Body of pancreas (tissue), 4 donors: ENCODE data around the gene CD48. TPM values are rescaled to one million over a fixed set of nuclear protein-coding genes. Genes with fewer than 3 reads are reported as not detected.

ENCODE experiments used
- ATAC-seq: fragments of 150-250 bp; one replicate; pipeline ENCODE4 v1.9.1; 2016
- DNase-seq, 4 donors: peaks; one replicate each; pipeline ENCODE4 v3.0.0-alpha.2; 2019
- H3K27ac ChIP-seq, 4 donors: fragments of 200-600 bp; sonication (generic); 1 replicate in 3 of 4; 2 replicates in 1 of 4; pipeline versions ENCODE4 v1.5.1 to v1.6.1; 2016 to 2019; ENCODE audit warnings: mild to moderate bottlenecking in 1 of 4, mixed read lengths in 1 of 4, moderate library complexity in 1 of 4
- H3K27me3 ChIP-seq, 2 donors: fragments of 200-600 bp; sonication (generic); one replicate each; pipeline ENCODE4 v1.6.0; 2016; ENCODE audit warnings: mild to moderate bottlenecking in 1 of 2
- H3K36me3 ChIP-seq, 2 donors: fragments of 200-600 bp; sonication (generic); replicated peaks in 1 of 2; 2 replicates each; pipeline ENCODE4 v1.5.1; 2016; ENCODE audit warnings: low read depth in 2 of 2; ENCODE audit not compliant: insufficient read depth in 1 of 2
- H3K4me1 ChIP-seq: fragments of 200-600 bp; sonication (generic); one replicate; pipeline ENCODE4 v1.6.0; 2016
- H3K4me3 ChIP-seq, 2 donors: fragments of 200-600 bp; sonication (generic); 1 replicate in 1 of 2; 2 replicates in 1 of 2; pipeline ENCODE4 v1.5.1; 2016 to 2019
- H3K9me3 ChIP-seq, 3 donors: fragments of 200-600 bp; sonication (generic); 1 replicate in 2 of 3; 2 replicates in 1 of 3; pipeline ENCODE4 v1.5.1; 2016
- CTCF ChIP-seq, 7 experiments: fragments of 450-650 bp in 4 of 7; fragments of 200-600 bp in 3 of 7; sonication (generic) in 3 of 7; IDR thresholded peaks; one replicate each; pipeline ENCODE4 v1.5.1; 2016 to 2019; ENCODE audit warnings: antibody characterized with exemption in 7 of 7
- POLR2A ChIP-seq, 3 donors: fragments of 450-650 bp; IDR thresholded peaks; one replicate each; pipeline ENCODE4 v1.6.1; 2016; ENCODE audit warnings: antibody characterized with exemption in 3 of 3, mild to moderate bottlenecking in 2 of 3
- WGBS, 2 donors: methylation state at CpG; one replicate each; pipeline ENCODE4 v1.1.5; 2017; 5-methylcytosine and 5-hydroxymethylcytosine counted together
- intact Hi-C: fragments of 100-400 bp; cut with DNase I; formaldehyde crosslinking; loops from one replicate; pipeline ENCODE4 v1.15.1; 2023
- total RNA-seq, 2 donors: library from RNA; depleted of rRNA; stranded (reverse); fragments of >200 nt; gene quantifications; one replicate each; pipeline ENCODE4 v1.1.0, GENCODE V29; 2016

Gene CD48
- total RNA-seq, 2 donors from 2014 or later, result 2.3 to 5.7 TPM

DNA sequence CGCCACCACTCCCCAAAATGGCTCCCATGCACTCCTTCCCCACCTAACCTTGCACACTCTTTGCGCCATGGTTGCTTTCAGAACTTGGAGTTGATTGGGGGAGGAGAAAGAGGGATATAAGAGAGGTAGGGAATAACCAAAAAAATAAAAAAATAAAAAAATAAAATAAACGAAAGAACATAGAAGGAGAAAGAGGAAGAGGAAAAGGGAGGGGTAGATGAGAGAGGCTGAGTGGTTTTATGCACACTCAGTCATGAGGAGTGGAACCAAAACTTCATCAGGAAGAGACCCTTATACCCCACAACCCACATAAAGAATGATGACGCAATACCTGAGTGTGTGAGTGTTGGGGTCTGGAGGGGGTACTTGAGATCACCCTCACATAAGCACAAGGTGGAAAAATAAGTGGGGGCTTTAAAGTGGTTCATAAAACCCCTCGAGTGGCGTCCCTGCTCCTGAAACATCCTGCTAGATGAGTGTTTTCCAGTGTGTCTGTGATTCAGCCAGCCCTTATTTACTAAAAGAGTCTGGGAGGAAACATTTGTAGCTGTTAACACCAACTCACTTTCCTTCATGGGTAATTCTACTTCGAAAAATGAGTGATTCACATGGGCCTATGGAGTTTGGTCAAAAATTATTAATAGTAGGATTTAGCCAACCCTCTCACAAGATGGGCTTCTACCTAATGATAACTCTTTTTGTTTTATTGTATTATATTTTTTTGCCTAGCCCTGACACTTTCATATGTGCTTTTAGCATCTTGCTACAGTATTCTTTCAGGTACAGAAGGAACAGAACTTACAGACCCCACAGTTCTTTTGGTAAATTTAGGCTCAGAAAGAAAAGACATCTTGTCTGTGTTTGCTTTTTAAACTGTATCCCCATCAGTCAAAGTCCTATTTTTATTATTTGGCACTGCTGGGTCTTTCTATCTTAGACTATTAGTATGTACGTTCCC, 70.0 kb downstream of the CD48 start:
- no peak for ATAC-seq
- Histone ChIP-seq H3K4me1 (peaks cover 29% of the 10 kb centered on the region), H3K27me3 (no peaks in the 10 kb centered on the region), H3K36me3 (no peaks in the 10 kb centered on the region), H3K4me3 (no peak overlapping the region), H3K9me3 (no peaks in the 10 kb centered on the region), H3K27ac (no peak overlapping the region)
- DNase-seq, result no peak
- TF ChIP-seq CTCF (IDR thresholded peaks at IDR 0.05) (no peak), POLR2A (IDR thresholded peaks at IDR 0.05) (no peak)
- 76 to 85% methylated on average over 8 of the region's 8 CpGs for WGBS, 2 donors
- intact Hi-C loops, result no loop called here

DNA sequence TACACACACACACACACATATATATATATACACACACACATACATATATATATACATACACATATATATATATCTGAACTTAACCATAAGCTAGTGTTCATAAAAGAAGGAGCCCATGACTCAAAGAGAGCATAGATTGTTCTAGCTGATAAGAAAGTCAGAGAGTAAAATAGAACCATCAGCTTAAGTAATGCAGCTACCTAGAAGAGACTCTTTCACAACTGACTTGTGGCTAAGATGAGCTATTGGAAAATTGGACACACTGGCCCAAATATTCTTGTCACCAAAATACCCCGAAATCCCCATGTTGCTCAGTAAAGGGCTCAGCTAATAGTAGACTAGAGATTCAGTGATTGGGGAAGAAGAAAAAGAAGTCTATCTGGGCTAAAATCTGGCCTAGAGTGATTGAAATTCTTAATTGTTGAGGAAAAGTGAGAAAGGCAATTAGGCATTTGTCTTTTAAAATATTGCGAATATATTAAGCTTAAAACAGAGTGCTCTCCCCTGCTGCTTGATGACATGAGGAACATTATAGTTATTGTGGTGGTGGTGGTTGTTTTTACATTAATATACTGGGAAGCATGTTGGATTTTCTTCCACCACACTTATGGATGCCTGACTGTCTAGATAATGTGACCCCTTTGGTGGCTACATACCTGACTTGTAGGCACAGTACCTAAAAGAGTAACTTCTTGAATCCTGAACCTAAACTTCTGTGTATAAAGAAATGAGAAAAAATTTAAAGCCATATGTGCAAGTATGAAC, 71.1 kb downstream of the CD48 start:
- H3K27ac ChIP-seq, result no peak overlapping the region
- no peak overlapping the region for H3K4me3 ChIP-seq
- ATAC-seq (no peak), DNase-seq (no peak)
- H3K36me3 ChIP-seq, result no peaks in the 10 kb centered on the region
- intact Hi-C loops, result no loop called here
- no peaks in the 10 kb centered on the region for H3K9me3 ChIP-seq
- H3K4me1 ChIP-seq, result peaks cover 21% of the 10 kb centered on the region
- H3K27me3 ChIP-seq, result no peaks in the 10 kb centered on the region
- WGBS, 2 donors, result 86 to 94% methylated on average over 2 of the region's 2 CpGs
- TF ChIP-seq CTCF (IDR thresholded peaks at IDR 0.05) (no peak), POLR2A (IDR thresholded peaks at IDR 0.05) (no peak)

DNA sequence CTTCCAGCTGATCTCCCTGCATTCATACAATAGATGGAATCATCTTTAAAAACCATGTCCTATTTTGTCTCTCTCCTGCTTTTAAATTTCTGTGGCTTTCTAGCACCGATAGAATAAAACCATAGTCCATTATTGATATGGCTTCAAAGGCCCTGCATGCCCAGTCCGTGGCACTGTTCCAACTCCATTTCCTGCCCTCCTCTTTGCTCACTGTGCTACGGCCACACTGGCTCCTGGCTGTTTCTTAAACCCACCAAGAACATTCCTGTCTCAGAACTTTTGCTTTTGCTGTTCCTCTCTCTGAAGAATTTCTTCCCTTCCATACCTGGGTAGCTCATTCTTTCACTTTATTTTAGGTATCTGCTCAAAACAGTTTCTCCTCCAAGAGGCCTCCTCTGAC, 72.0 kb downstream of the CD48 start:
- intact Hi-C loops, result no loop called here
- Histone ChIP-seq H3K4me3 (no peak overlapping the region), H3K36me3 (no peaks in the 10 kb centered on the region), H3K27me3 (no peaks in the 10 kb centered on the region), H3K27ac (no peak overlapping the region), H3K9me3 (no peaks in the 10 kb centered on the region), H3K4me1 (peaks cover 21% of the 10 kb centered on the region)
- TF ChIP-seq POLR2A (IDR thresholded peaks at IDR 0.05) (no peak), CTCF (IDR thresholded peaks at IDR 0.05) (no peak)
- no peak for ATAC-seq
- WGBS, 2 donors, result 32 to 51% methylated on average over 3 of the region's 3 CpGs
- peak in 2 of 4 donors; percentile 39 to 45 for DNase-seq

DNA sequence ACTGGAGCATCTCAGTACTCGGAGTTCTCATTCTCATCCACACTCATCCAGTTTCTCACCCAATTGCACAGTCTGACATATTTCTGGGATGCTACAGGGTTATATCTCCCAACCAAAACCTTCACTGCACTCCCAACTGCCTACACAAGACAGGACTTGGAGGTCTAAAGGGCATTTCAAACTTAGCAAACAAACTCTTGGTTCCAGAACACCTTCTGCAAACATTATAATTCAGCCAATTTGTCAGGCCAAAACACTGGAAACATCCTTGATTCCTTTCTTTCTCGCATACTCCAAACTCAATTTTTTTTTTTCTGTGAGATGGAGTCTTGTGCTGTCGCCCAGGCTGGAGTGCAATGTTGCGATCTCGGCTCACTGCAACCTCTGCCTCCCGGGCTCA, 72.7 kb downstream of the CD48 start:
- Histone ChIP-seq H3K4me1 (peaks cover 21% of the 10 kb centered on the region), H3K27me3 (no peaks in the 10 kb centered on the region), H3K27ac (no peak overlapping the region), H3K36me3 (no peaks in the 10 kb centered on the region), H3K4me3 (no peak overlapping the region), H3K9me3 (no peaks in the 10 kb centered on the region)
- intact Hi-C loops, result no loop called here
- ATAC-seq (no peak), DNase-seq (no peak)
- 81 to 82% methylated on average over 6 of the region's 6 CpGs for WGBS, 2 donors
- TF ChIP-seq POLR2A (IDR thresholded peaks at IDR 0.05), result no peak
- no peak for TF ChIP-seq CTCF (IDR thresholded peaks at IDR 0.05)
